Activated CD4-positive, alpha-beta memory T cell treated with anti-CD3 and anti-CD28 coated beads, Interleukin-2, amount 10 ng/mL, durations not matched to agents 7 days and 5 days (primary cell): ENCODE measurements around the gene UBASH3A. TPM values are rescaled to one million over a fixed set of nuclear protein-coding genes. Genes with fewer than 3 reads are reported as not detected.

Experiments used
- CTCF ChIA-PET: fragments of 350-600 bp; sonication (Branson Sonifier 250); formaldehyde crosslinking; loops from one replicate; lab custom pipeline; 2021; ENCODE audit warnings: antibody characterized with exemption, inconsistent platforms; lab: Charles Lee
- POLR2A ChIA-PET: fragments of 350-600 bp; sonication (Branson Sonifier 250); formaldehyde crosslinking; loops from one replicate; lab custom pipeline; 2021; ENCODE audit warnings: antibody characterized with exemption; lab: Charles Lee
- DNase-seq: peaks from one replicate; pipeline ENCODE4 v3.0.0-alpha.2; 2020
- H3K27ac Mint-ChIP-seq: one replicate; pipeline ENCODE4 v1.8.0; 2021; ENCODE audit warnings: mild to moderate bottlenecking, mixed read lengths
- H3K27me3 Mint-ChIP-seq: one replicate; pipeline ENCODE4 v1.8.0; 2021; ENCODE audit warnings: mixed read lengths
- H3K36me3 Mint-ChIP-seq: one replicate; pipeline ENCODE4 v1.8.0; 2021; ENCODE audit warnings: low read depth, mixed read lengths
- H3K4me1 Mint-ChIP-seq: one replicate; pipeline ENCODE4 v1.8.0; 2021; ENCODE audit warnings: mixed read lengths
- H3K4me3 Mint-ChIP-seq: one replicate; pipeline ENCODE4 v1.8.0; 2021; ENCODE audit warnings: mild to moderate bottlenecking, mixed read lengths
- H3K9me3 Mint-ChIP-seq: one replicate; pipeline ENCODE4 v1.8.0; 2021; ENCODE audit warnings: mixed read lengths
- total RNA-seq, 2 experiments: library from RNA; stranded (reverse); gene quantifications; one replicate each; pipeline ENCODE4 v1.2.3, GENCODE V29; 2021

UBASH3A gene
- total RNA-seq, 2 experiments from 2014 or later: 67.8 to 70.6 TPM

DNA sequence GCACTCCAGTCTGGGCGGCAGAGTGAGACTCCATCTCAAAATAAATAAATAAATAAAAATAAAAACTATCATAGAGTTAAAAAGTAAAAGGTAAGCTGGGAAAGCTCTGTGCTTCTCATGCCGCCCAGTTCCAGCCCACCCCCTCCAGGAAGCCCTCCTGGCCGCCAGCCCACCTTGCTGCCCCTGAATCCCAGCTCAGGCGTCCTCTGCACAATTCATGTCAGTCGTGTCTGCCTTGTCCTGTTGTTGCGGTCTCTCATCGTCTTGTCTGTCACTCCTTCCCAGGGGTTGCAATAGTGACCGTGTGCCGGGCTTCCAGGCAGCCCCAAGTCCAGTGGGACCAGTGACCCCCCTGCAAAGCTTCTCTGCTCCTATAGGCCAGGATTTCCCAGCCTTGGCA lies 48.2 kb downstream of the UBASH3A start:
- H3K27ac Mint-ChIP-seq: no peak overlapping the region
- no peak overlapping the region for H3K4me3 Mint-ChIP-seq
- peaks cover 14% of the 10 kb centered on the region for H3K36me3 Mint-ChIP-seq
- H3K27me3 Mint-ChIP-seq: no peaks in the 10 kb centered on the region
- CTCF ChIA-PET: interaction anchor here (0.9 kb wide), 1 partner anchor 71 kb away, joined by 3 read pairs; no protein-coding TSS in a partner anchor
- POLR2A ChIA-PET: interaction anchor here (0.7 kb wide), 1 partner anchor 40 kb away, joined by 3 read pairs; no protein-coding TSS in a partner anchor
- no peak for DNase-seq
- H3K4me1 Mint-ChIP-seq: peaks cover 47% of the 10 kb centered on the region
- no peaks in the 10 kb centered on the region for H3K9me3 Mint-ChIP-seq

GRCh38 chr21:42452401-42453223 lies 48.9 kb downstream of the UBASH3A start:
- Mint-ChIP-seq H3K27me3 (no peaks in the 10 kb centered on the region), H3K4me1 (peaks cover 49% of the 10 kb centered on the region), H3K36me3 (peaks cover 7% of the 10 kb centered on the region)

DNA sequence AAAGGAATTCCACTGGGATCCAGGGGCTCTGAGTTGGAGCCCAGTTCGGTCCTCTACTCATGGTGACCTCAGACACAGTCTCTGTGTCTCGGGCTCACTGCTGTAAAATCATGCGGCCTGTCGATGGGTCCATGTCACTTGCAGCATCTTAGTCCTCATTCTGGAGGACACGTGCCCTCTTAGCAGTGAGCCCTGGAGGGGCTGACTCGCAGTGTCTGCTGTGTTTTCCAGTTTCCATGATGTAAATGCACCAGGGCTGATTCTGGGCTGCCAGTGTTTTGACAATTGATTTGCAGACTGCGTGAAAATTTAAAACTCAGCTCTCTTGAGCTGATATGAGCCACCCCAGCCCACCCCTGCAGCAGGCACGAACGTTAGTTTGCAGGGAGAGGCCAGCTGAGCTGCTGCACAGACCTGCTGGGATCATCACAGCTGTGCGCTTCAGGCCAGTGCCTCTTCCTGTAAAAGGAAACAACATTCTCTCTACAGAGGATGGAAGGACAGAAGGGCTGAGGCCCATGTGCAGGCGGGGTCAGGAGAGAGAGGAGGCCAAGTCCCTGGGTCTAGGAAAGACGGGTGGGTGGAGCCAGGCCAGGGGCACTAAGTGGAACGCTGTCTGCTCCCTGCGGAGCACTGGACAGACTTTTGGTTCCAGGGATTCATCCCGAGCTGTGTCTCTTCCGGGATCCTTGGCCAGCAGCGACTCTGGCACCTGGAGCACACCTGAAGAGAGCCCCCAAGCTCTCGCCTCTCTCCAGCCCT lies 49.7 kb downstream of the UBASH3A start:
- CTCF ChIA-PET: interaction anchor here (2.0 kb wide), 1 partner anchor 144 kb away, joined by 6 read pairs; no protein-coding TSS in a partner anchor
- no peaks in the 10 kb centered on the region for H3K9me3 Mint-ChIP-seq
- H3K36me3 Mint-ChIP-seq: no peaks in the 10 kb centered on the region
- no peak overlapping the region for H3K4me3 Mint-ChIP-seq
- H3K27me3 Mint-ChIP-seq: no peaks in the 10 kb centered on the region
- H3K27ac Mint-ChIP-seq: no peak overlapping the region
- no peak for DNase-seq
- H3K4me1 Mint-ChIP-seq: peaks cover 42% of the 10 kb centered on the region
- POLR2A ChIA-PET: no interaction called here

More at GRCh38 chr21:42452401-42453223, 48.9 kb downstream of the UBASH3A start:
- DNase-seq: no peak
- Mint-ChIP-seq H3K4me3 (no peak overlapping the region), H3K27ac (no peak overlapping the region), H3K9me3 (no peaks in the 10 kb centered on the region)
- ChIA-PET CTCF (interaction anchor here (0.9 kb wide), 1 partner anchor 71 kb away, joined by 3 read pairs; no protein-coding TSS in a partner anchor), POLR2A (interaction anchor here (0.7 kb wide), 1 partner anchor 41 kb away, joined by 3 read pairs; no protein-coding TSS in a partner anchor)

DNA sequence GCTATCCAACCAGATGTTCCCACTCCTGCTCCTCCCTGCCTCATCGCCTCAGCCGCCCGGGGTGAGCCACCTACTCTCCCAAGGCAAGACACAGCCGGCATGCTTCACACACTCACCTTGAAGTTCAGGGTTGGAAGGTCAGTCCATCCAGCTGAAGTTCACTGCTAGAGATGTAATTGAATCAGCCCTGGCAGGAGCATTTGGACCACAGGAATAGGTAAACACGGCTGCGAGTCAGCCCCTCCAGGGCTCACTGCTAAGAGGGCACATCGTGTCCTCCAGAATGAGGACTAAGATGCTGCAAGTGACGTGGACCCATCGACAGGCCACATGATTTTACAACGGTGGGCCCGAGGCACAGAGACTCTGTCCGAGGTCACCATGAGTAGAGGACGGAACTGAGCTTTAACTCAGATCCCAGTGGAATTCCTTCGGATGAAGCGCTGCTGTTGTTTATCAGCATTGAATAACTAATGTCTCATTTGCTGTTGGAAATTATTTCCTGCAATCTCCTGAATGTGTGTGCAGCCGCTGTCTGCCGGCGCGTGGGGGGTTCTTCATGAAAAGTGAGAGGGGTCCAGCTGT lies 50.4 kb downstream of the UBASH3A start:
- Mint-ChIP-seq H3K27me3 (no peaks in the 10 kb centered on the region), H3K27ac (no peak overlapping the region), H3K4me1 (peaks cover 39% of the 10 kb centered on the region), H3K36me3 (no peaks in the 10 kb centered on the region), H3K4me3 (no peak overlapping the region), H3K9me3 (no peaks in the 10 kb centered on the region)
- ChIA-PET CTCF (interaction anchor here (1.1 to 2.0 kb wide), 3 partner anchors 37 to 145 kb away, joined by 3 to 6 read pairs (median 3); no protein-coding TSS in a partner anchor), POLR2A (interaction anchor here (0.7 kb wide), 1 partner anchor 216 kb away, joined by 3 read pairs; no protein-coding TSS in a partner anchor)
- DNase-seq: no peak

DNA sequence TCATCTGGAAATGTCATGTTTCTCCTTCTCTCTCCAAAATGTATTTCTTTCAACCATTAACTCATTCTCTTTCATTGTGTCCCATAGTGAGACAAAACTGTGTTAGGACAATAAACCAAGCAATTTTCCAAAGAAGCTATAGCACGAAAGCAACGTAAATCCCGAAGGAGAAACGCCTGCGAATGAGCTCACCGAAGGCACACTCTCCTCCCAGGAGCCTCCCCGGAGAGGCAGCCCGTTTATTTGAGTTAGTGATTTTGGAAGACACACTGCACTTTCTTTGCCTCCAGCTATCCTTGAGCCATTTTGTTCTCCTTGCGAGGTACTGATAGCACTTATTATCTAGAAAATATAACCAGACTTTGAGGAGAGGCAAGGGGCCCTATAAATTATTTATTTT lies 51.1 kb downstream of the UBASH3A start:
- POLR2A ChIA-PET: interaction anchor here (0.7 kb wide), 1 partner anchor 216 kb away, joined by 3 read pairs; no protein-coding TSS in a partner anchor
- H3K27ac Mint-ChIP-seq: no peak overlapping the region
- H3K4me1 Mint-ChIP-seq: peaks cover 33% of the 10 kb centered on the region
- H3K4me3 Mint-ChIP-seq: no peak overlapping the region
- H3K27me3 Mint-ChIP-seq: no peaks in the 10 kb centered on the region
- DNase-seq: no peak
- no peaks in the 10 kb centered on the region for H3K36me3 Mint-ChIP-seq
- CTCF ChIA-PET: interaction anchor here (1.1 to 2.0 kb wide), 3 partner anchors 38 to 145 kb away, joined by 3 to 6 read pairs (median 3); no protein-coding TSS in a partner anchor
- no peaks in the 10 kb centered on the region for H3K9me3 Mint-ChIP-seq

DNA sequence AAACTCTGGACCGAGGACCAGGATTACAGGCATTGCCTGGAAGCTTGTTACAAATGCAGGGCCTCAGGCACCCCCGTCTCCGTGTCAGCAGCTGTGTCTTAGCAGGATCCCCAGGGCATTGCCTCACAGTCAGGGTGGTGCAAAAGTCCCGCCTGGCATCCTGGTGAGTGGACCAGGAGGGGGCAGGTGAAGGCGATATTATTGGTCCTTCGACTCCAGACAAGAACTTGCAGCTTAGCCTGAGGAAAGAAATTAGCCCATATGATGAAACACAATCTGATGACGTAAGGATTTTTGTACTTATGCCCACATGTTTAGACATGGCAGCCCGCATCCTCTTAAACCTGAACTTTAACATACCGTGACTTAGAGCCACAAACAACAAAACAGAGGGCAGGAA lies 51.5 kb downstream of the UBASH3A start:
- no peaks in the 10 kb centered on the region for H3K27me3 Mint-ChIP-seq
- H3K27ac Mint-ChIP-seq: no peak overlapping the region
- H3K4me1 Mint-ChIP-seq: peaks cover 29% of the 10 kb centered on the region
- ChIA-PET POLR2A (interaction anchor here (1.0 kb wide), 1 partner anchor 50 kb away, joined by 3 read pairs; no protein-coding TSS in a partner anchor), CTCF (interaction anchor here (1.1 to 2.0 kb wide), 4 partner anchors 34 to 146 kb away, joined by 3 to 6 read pairs (median 3); no protein-coding TSS in a partner anchor)
- H3K9me3 Mint-ChIP-seq: no peaks in the 10 kb centered on the region
- no peak for DNase-seq
- H3K36me3 Mint-ChIP-seq: no peaks in the 10 kb centered on the region
- no peak overlapping the region for H3K4me3 Mint-ChIP-seq

GRCh38 chr21:42455754-42456440 lies 52.2 kb downstream of the UBASH3A start:
- H3K36me3 Mint-ChIP-seq: no peaks in the 10 kb centered on the region
- no peak overlapping the region for H3K27ac Mint-ChIP-seq
- no peak for DNase-seq
- H3K27me3 Mint-ChIP-seq: no peaks in the 10 kb centered on the region
- POLR2A ChIA-PET: interaction anchor here (0.9 to 1.0 kb wide), 2 partner anchors 51 to 52 kb away, joined by 3 to 4 read pairs; partner anchors contain the start of gene UBASH3A
- CTCF ChIA-PET: interaction anchor here (0.8 to 2.0 kb wide), 7 partner anchors 11 to 311 kb away, joined by 3 to 6 read pairs (median 3); no protein-coding TSS in a partner anchor
- H3K4me1 Mint-ChIP-seq: peaks cover 26% of the 10 kb centered on the region
- H3K9me3 Mint-ChIP-seq: no peaks in the 10 kb centered on the region
- no peak overlapping the region for H3K4me3 Mint-ChIP-seq

- Mint-ChIP-seq H3K27ac (no peak overlapping the region), H3K9me3 (no peaks in the 10 kb centered on the region), H3K27me3 (no peaks in the 10 kb centered on the region), H3K4me1 (peaks cover 29% of the 10 kb centered on the region), H3K4me3 (no peak overlapping the region), H3K36me3 (no peaks in the 10 kb centered on the region)
- peak; percentile 59 for DNase-seq
- ChIA-PET POLR2A (interaction anchor here (0.9 kb wide), 1 partner anchor 53 kb away, joined by 4 read pairs; the partner anchor contains the start of gene UBASH3A), CTCF (interaction anchor here (0.6 to 1.9 kb wide), 6 partner anchors 11 to 311 kb away, joined by 3 to 5 read pairs (median 3); no protein-coding TSS in a partner anchor)
Observed at GRCh38 chr21:42456457-42456856, 52.8 kb downstream of the UBASH3A start.

GRCh38 chr21:42459082-42459460 lies 55.4 kb downstream of the UBASH3A start:
- DNase-seq: no peak
- H3K9me3 Mint-ChIP-seq: no peaks in the 10 kb centered on the region
- CTCF ChIA-PET: interaction anchor here (1.2 kb wide), 1 partner anchor 9 kb away, joined by 5 read pairs; no protein-coding TSS in a partner anchor
- no peaks in the 10 kb centered on the region for H3K36me3 Mint-ChIP-seq
- H3K27me3 Mint-ChIP-seq: no peaks in the 10 kb centered on the region
- POLR2A ChIA-PET: interaction anchor here (1.1 kb wide), 1 partner anchor 34 kb away, joined by 3 read pairs; no protein-coding TSS in a partner anchor
- H3K27ac Mint-ChIP-seq: no peak overlapping the region
- H3K4me1 Mint-ChIP-seq: peaks cover 50% of the 10 kb centered on the region
- H3K4me3 Mint-ChIP-seq: no peak overlapping the region

DNA sequence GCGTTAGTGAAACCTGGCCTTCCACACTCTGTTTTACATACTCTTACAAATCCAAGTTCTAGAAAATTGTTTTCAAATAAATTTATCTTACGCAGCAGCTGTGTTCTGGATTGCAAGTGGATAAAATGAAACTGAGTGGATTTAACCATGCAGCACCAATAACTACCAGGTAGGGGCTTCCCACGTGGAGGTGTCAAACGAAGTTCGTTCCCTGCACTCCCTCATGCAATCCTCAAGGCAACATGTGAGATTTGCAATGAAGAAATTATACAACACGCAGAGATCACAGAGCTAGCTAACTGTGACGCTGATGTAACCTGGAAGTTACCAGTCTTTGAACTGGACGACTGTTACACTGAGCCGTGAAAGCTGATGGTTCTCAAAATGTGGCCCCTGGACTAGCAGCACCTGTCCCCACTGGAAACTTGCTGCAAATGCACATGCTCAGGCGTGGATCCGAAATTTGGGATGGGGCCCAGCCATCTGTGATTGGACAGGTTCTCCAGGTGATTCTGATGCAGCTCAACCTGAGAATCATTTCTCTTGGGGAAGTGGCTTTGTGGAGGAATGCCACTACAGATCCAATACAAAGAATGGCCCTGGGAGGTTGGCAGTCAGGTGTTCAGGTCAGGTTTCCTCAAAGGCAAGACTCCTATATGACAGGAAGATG lies 56.0 kb downstream of the UBASH3A start:
- ChIA-PET POLR2A (interaction anchor here (1.1 kb wide), 1 partner anchor 35 kb away, joined by 3 read pairs; no protein-coding TSS in a partner anchor), CTCF (interaction anchor here (1.2 kb wide), 1 partner anchor 9 kb away, joined by 5 read pairs; no protein-coding TSS in a partner anchor)
- H3K9me3 Mint-ChIP-seq: no peaks in the 10 kb centered on the region
- H3K36me3 Mint-ChIP-seq: no peaks in the 10 kb centered on the region
- no peak overlapping the region for H3K27ac Mint-ChIP-seq
- no peak for DNase-seq
- peaks cover 56% of the 10 kb centered on the region for H3K4me1 Mint-ChIP-seq
- H3K27me3 Mint-ChIP-seq: no peaks in the 10 kb centered on the region
- H3K4me3 Mint-ChIP-seq: no peak overlapping the region
